Measurements from ENCODE around the gene SKIC8.
A peak's percentile ranks its signal among the peaks of the same experiment; 100 is the strongest.

SKIC8 gene

GRCh38 chr15:78291052-78291451 lies 8.4 kb downstream of the SKIC8 start:
- DNase-seq, result no peak

DNA sequence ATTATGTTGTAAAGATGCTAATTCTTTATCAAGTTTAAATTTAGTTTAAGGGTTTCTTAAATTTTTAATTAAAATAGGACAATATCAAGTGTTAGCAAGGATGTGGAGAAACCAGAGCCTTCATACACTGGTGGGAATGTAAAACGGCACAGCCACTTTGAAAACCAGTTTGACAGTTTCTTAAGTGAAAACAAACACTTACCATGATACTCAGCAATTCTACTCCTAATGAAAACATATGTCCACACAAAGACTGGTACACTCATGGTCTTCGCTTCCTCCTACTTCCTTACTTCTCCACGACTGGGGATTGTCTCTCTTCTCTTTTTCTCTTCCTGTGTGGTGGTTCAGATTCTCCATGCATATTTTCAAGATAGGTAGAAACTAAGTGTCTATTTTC lies 9.2 kb downstream of the SKIC8 start:
- no peak for DNase-seq

GRCh38 chr15:78284758-78285157 lies 14.7 kb downstream of the SKIC8 start:
- no peak for DNase-seq

DNA sequence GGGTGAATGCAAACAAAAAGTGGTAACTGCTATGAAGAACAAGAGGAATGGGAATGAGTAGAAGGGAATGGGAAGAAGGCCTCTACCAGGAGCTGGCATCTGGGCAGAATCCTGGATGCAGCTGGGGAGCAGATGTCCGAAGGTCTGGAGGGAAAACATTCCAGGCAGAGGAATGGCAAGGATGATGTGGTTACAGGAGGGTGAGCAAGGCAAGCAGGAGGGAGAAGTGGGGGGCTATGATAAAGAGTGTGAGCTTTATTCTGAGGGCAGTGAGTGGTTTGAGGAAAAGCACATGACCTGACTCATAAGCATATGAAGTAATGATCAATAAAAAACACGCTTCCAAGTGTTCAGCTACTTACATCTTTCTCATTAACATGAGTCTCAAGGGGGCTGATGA lies 17.1 kb downstream of the SKIC8 start:
- DNase-seq, result no peak

DNA sequence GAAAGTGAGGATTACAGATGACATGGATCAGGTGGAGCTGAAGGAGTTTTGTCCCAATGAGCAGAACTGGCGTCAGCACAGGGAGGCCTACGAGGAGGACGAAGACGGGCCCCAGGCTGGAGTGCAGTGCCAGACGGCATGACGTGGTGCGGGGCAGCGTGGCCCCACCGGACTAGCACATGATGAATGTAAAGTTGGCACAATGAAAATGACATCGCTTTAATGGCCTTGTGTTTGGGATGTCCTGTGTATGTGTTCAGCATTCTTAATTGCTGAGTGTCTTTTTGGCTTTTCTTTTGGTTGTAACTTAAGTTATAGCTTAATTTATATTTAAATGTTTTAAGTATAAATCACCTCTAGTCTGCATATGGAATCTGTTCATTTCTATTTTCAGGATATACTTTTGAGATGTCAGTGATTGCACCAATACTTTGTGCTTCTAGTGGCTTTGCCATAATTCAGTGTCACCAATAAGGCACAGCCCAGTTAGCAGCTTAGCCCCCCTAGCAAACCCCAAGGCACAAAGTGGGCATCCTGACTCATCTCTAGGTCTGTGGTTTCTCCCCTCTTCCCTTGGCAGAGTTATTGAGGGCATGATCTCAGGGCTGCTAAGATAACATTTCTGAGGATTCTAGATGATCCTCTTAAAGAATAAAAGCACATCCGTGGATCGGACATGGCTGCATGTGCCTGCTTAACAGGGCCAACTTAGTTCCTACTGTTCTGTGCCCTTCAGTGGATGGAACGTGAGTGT lies 18.9 kb downstream of the SKIC8 start:
- no peak for DNase-seq

- DNase-seq, result no peak
Measured at GRCh38 chr15:78276064-78276943, 23.1 kb downstream of the SKIC8 start.

- DNase-seq, result no peak
Measured at GRCh38 chr15:78274994-78275393, 24.4 kb downstream of the SKIC8 start.

DNA sequence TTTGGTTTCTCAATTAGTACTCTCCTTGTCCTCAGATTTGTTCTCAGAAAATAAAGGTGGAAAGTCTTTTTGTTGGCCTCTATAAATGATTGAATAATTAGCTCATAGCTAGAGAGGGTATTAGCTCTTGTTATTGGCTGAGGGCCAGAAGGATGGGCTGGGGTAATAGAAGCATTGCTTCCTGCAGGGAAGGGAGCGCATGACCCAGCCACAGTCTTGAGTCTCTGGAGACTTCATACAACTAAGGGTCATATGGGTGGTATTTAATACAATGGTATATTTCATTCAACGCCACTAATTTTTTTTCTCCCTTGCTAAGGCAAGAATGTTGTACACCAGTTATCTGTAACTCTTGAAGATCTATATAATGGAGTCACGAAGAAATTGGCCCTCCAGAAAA lies 26.6 kb downstream of the SKIC8 start:
- DNase-seq, result no peak

DNA sequence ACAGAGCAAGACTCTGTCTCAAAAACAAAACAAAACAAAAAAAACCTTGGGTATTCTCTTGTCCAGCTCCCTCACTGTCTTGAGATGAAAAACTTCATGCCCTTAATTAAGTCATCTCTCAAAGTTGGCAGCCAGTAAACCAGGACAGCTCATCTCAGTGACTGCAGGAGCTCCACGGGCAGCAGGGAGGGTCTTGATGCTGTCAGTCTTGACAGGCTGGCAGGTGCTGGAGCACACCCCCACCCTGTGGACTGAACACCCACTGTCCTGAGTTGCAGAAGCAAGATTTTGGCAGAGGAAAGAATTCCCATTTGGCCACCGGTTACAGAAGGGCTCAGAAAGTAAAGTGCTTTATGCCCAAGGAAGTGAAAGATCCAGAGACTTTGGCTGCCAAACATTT lies 27.1 kb downstream of the SKIC8 start:
- DNase-seq, result no peak

DNA sequence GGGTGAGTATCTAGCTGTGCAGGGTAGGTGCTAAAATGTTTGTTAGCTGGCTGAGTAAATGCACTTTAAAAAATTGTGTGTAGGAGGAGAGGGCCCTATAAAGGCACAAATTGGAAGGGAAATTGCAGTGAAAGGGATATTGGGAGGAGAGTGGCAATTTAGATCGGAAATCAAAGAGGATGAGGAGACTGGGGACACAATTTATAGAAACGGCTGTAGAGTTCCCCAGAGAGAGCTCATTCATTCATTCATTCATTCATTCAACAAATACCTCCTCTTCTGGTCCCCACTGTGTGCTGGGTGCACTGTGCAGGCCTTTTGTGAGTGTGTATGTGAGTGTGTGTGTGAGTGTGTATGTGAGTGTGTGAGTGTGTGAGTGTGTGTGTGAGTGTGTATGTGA lies 32.6 kb downstream of the SKIC8 start:
- no peak for DNase-seq

DNA sequence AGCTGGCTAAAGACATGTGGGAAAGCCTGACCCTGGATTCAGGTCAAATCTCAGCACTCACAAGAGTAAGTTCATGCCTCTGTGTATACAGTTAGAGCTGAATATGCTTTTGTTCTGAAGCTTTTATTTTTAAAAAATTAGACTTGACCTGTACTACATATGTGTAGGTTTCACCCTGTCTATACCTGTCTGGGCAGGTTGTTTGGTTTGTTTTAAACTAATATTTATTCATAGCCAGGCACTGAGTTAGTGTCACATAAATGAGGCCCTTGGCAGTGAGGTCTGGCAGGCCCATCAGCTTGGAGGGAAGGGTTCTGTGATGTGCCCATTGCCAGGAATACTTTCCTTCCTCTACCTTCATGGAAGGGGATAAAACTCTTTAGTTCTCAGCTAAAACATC lies 33.2 kb downstream of the SKIC8 start:
- no peak for DNase-seq

- DNase-seq, result peak; percentile 39
Measured at GRCh38 chr15:78265752-78266224, 33.6 kb downstream of the SKIC8 start.

GRCh38 chr15:78265137-78265460 lies 34.3 kb downstream of the SKIC8 start:
- no peak for DNase-seq

GRCh38 chr15:78264304-78265136 lies 34.9 kb downstream of the SKIC8 start, which contains the start of gene DNAJA4:
Gene DNAJA4, plus strand, starts transcription at chr15:78264562. Its CDS starts 202 bp downstream, at chr15:78264764.
- peak; percentile 63 for DNase-seq

DNA sequence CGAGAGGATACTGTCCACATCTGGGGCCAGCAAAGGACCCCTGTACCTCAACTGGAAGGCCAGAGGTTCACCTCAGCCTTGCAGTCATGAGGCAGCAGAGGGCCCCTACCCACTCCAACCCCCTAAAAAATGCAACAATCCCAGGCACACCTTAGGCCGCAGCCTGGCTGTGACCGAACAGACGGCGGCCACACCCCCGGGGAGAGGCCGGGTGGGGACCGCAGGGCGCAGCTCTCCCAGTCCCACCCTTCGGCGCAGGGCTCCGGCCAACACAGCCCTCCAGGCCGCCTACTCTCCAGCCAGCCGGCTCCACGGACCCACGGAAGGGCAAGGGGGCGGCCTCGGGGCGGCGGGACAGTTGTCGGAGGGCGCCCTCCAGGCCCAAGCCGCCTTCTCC lies 35.5 kb downstream of the SKIC8 start:
- no peak for DNase-seq

DNA sequence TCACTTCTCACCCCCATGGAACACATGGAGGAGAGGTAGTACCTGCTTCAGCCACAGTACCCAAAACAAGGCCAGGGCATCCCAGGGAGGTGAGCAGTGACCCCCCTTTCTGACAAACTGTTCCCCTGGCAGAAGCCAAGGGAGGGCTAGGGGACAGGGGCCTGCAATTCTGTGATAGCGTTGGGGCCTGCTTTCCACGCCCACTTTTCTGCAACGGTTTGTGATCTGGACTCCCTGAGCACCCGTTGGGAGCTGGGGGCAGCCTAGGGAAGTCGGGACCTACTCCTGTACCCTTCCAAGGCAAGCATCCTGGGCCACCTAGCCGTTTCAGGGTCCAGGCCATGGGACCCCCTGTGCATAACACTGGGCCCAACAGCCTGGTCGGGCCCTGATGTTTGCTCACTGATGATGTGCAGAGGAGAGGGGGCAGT lies 36.0 kb downstream of the SKIC8 start:
- no peak for DNase-seq

DNA sequence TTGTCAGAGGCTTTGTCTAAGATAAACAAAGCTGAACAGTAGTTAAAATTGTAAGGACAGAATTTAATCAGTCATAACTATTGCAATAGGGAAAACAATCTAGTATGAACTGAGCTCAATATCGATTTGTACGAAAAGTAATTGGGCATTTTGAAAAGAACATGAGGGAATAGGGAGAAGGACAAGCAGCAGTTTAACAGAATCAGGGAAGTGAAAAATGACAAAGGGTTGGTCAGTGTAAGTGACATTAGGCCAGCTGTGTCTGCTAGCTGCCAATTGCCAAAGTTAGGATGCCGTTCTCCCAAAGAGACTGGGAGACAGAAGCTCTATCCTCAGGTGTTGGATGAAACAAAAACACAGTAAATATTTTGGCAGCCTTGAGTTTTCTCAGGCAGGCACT lies 38.3 kb downstream of the SKIC8 start:
- DNase-seq, result no peak

GRCh38 chr15:78260489-78260888 lies 38.9 kb downstream of the SKIC8 start:
- no peak for DNase-seq

DNA sequence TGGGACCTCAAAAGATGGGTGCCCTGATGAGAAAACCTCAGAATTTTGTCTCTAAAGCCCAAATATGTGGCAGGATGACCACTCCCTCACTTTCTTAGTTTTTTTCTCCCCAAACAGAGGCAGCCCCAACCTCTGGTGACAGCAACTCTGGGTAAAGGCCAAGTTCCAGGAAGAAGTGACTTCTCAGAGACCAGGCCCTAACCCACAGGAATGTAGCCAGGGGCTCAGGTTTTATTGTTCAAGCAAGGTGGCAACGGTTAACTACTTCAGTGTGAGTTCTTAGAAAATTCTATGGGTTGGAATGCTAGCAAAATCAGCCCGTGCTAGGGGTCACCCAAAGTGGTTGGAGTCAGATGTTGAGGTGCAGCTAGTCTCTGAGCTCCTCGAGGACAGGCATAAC lies 40.2 kb downstream of the SKIC8 start:
- DNase-seq, result no peak

GRCh38 chr15:78257681-78258080 lies 41.7 kb downstream of the SKIC8 start:
- DNase-seq, result no peak

GRCh38 chr15:78256044-78256437 lies 43.4 kb downstream of the SKIC8 start:
- DNase-seq, result no peak

GRCh38 chr15:78255421-78256043 lies 43.9 kb downstream of the SKIC8 start:
- no peak for DNase-seq

DNA sequence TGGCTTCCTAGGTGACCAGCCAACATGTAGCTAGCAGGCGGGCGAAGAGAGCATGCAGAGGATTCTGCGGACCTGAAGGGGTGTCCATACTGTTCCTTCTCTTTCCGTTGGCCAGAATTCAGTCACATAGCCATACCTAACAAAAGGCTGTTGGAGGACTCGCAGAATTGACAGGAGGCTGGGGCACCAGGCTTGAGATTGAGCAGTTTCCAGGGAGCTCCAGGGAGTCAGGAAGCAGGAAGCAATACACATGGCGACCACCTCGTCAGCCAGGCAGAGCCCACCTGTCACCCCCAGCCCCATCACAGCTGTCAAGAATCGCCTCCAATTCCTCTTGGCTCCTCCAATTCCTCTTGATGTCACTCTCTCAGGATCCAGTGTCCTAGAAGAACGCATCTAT lies 48.3 kb downstream of the SKIC8 start:
- DNase-seq, result no peak
